ENCODE measurements around the gene FAM107B.

DNA sequence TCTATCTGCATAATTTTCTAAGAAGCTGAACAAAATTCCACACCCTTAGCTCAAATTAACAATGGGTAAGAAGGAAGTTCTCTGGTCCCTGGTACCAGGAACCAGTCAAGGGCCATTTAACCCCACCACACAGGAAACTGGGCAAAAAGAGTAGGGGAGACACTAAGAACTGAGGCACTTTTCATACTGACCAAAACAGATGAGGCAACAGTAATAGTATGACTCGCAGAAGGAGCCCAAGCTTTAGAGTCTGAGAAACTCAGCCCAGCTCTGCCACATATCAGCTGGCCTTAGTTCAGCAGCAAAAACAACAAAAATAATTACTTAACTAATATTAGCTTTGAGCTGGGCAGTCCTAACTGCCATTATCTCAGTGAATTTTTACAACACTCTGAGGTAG, 221.2 kb downstream of the FAM107B start:
- TF ChIP-seq GATA3 (IDR thresholded peaks at IDR 0.05; ENCODE audit: low read depth, low read length) (no peak), GATA2 (IDR thresholded peaks at IDR 0.05; ENCODE audit: low read depth, low read length) (no peak)
